AG09309 (cell line): ENCODE data around the gene MACROD1.
A peak's percentile ranks its signal among the peaks of the same experiment; 100 is the strongest.

Source experiments
- DNase-seq: peaks from one replicate; pipeline ENCODE4 v3.0.0-alpha.2; 2010; ENCODE audit warnings: low read depth
- H3K4me3 ChIP-seq: 2 replicates; pipeline ENCODE4 v1.5.1; 2011; ENCODE audit warnings: mild to moderate bottlenecking, low read depth, low read length, moderate library complexity; ENCODE audit not compliant: control insufficient read depth
- CTCF ChIP-seq: IDR thresholded peaks from 2 replicates; pipeline ENCODE4 v1.5.1; 2011; ENCODE audit warnings: mild to moderate bottlenecking, low read depth, low read length, inconsistent platforms; ENCODE audit not compliant: insufficient read depth, control insufficient read depth; ENCODE audit errors: missing control alignments

The MACROD1 gene

DNA sequence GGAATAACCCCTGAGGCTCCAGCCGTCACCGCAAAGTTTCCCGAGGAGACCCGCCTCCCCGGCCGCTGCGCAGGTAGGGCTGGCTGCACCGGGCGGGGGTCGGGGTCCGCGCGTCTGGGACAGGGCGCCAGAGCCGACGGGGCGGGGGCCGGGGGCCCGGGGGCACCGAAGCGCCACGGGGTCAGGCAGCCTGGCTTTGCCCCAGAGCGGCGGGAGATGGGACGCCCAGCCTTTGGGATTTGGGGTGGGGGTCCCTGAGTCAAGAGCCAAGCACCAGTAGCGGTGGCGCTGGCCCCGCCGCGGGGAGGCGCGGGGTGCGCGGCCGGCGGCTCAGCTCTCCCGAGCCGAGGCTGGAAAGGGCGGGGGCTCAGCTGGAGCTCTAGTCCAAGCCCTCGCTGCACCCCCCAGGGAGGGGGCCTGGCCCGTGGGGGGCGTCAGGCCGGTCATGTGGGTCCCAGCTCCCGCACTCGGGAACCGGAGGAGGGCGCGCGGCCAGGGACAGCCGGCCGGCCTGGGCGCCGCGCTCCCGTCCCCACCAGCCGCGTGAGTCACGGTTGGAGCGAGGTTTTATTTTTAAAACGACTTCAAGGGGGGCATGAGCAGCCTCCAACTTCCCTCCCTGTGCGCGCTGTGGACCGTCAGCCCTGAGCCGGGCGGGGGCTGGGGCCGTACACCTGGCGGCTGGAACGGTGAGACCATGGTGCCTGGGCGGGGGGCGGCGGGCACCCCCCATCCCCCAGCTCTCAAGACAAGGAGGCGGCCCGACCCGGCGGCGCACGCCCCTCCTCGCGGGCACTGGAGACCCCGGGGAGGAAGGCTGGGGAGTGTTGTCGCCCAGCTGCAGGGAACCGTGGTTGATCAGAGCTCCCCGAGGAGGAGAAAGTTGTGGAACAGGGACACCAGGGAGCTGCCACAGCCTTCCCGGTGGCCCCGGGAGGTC lies 129.6 kb downstream of the MACROD1 start:
- no peak for DNase-seq

GRCh38 chr11:64035576-64035975 lies 130.3 kb downstream of the MACROD1 start, which contains the start of gene FLRT1:
Gene FLRT1 (plus strand): TSS chr11:64035931. CDS start chr11:64116268, 80,337 bp downstream.
- no peak for DNase-seq
- TF ChIP-seq CTCF: no peak
- H3K4me3 ChIP-seq: peak within 1 kb of the TSS; percentile 40

More for the DNA sequence above, 129.6 kb downstream of the MACROD1 start:
- H3K4me3 ChIP-seq: peak overlapping the region; percentile 40
- TF ChIP-seq CTCF: no peak

GRCh38 chr11:64035081-64035524 lies 130.8 kb downstream of the MACROD1 start:
- peak overlapping the region; percentile 6; the same call in 1 of the 2 replicates for H3K4me3 ChIP-seq
- DNase-seq: no peak
- TF ChIP-seq CTCF: no peak

GRCh38 chr11:64034411-64034811 lies 131.5 kb downstream of the MACROD1 start:
- H3K4me3 ChIP-seq: no peak overlapping the region
- no peak for TF ChIP-seq CTCF
- DNase-seq: no peak

DNA sequence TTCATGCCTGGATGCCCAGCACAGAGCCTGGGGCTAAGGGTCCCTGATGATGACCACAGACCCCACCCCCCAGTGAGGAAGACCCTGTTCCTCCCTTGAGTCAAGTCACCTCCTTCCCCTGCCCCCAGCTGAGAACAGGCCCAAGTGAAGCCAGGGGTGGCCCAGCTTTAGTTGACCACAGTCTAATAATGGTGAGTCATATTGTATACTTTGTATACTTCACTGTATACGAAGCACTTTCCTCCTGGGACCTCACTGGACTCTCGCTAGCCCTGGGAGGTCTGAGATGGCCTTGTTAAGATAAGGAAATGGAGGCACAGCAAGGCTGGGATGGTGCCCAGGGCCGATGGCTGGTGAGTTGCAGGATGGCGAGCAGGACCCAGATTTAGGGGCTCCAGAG lies 133.9 kb downstream of the MACROD1 start:
- H3K4me3 ChIP-seq: no peak overlapping the region
- no peak for DNase-seq
- TF ChIP-seq CTCF: no peak

GRCh38 chr11:64031001-64031400 lies 134.9 kb downstream of the MACROD1 start:
- no peak for DNase-seq
- no peak overlapping the region for H3K4me3 ChIP-seq
- no peak for TF ChIP-seq CTCF

DNA sequence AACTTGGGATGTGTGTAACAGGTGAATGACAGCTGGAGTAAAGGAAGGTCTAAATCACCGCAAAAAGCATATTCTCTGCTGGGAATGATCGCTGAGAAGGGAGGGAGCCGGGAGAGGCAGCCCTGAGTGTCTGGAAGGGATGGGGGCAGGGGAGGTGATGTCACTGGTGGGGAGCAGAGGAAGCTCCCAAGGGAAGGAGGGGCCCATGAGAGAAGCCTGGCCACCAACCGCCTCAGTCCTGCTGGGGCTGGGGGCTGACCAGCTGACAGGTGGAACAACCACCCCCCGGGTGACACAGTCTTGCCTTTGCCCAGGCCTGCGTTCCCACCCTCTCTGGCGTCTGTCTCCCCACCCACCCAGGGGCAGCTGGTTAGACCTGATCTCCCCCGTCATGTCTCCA lies 136.1 kb downstream of the MACROD1 start:
- H3K4me3 ChIP-seq: no peak overlapping the region
- TF ChIP-seq CTCF: no peak
- no peak for DNase-seq
